Kidney epithelial cell (primary cell): ENCODE data around the gene NKX2-1. TPM values are rescaled to one million over a fixed set of nuclear protein-coding genes. Genes with fewer than 3 reads are reported as not detected.

ENCODE experiments used
- DNase-seq: peaks from one replicate; pipeline ENCODE4 v3.0.0-alpha.2; 2010; ENCODE audit warnings: low read depth
- H3K27me3 ChIP-seq: 2 replicates; pipeline ENCODE4 v1.6.0; 2011; ENCODE audit warnings: low read length; ENCODE audit not compliant: control insufficient read depth, insufficient read depth
- H3K36me3 ChIP-seq: 2 replicates; pipeline ENCODE4 v1.5.1; 2011; ENCODE audit warnings: low read length; ENCODE audit not compliant: control insufficient read depth, insufficient read depth
- H3K4me3 ChIP-seq: 2 replicates; pipeline ENCODE4 v1.5.1; 2011; ENCODE audit warnings: low read depth, mild to moderate bottlenecking, control low read depth, low read length
- total RNA-seq: library from RNA; depleted of rRNA; stranded (reverse); fragments of >200 nt; gene quantifications from 2 replicates; pipeline ENCODE4 v1.2.3, GENCODE V29; 2015
- TF ChIP-seq, protein P1 (sequence below): IDR thresholded peaks from 2 replicates; pipeline ENCODE4 v1.5.1; 2011; ENCODE audit warnings: mild to moderate bottlenecking, moderate library complexity, low read length, control low read depth, inconsistent platforms; ENCODE audit not compliant: insufficient read depth, poor library complexity, severe bottlenecking

NKX2-1 gene
- total RNA-seq, 1 donor from 2014 or later = not detected

DNA sequence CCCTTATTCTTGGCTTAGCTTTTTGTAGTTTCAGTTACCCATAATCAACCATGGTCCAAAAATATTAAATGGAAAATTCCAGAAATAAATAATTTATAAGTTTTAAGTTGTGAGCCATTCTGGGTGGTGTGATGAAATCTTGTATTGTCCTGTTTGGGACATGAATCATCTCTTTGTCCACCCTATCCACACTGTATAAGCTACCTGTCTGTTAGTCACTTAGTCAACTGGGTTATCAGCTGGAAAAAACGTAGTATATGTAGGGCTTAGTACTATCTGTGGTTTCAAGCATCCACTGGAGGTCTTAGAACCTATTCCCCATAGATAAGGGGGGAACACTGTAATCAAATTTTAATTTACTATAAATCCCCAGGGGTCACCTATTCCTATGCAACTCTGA is 52.7 kb downstream of the NKX2-1 start:
- H3K27me3 ChIP-seq = no peaks in the 10 kb centered on the region
- DNase-seq = no peak

More for the DNA sequence above, 52.7 kb downstream of the NKX2-1 start:
- H3K36me3 ChIP-seq = no peaks in the 10 kb centered on the region
- TF ChIP-seq, protein P1, sequence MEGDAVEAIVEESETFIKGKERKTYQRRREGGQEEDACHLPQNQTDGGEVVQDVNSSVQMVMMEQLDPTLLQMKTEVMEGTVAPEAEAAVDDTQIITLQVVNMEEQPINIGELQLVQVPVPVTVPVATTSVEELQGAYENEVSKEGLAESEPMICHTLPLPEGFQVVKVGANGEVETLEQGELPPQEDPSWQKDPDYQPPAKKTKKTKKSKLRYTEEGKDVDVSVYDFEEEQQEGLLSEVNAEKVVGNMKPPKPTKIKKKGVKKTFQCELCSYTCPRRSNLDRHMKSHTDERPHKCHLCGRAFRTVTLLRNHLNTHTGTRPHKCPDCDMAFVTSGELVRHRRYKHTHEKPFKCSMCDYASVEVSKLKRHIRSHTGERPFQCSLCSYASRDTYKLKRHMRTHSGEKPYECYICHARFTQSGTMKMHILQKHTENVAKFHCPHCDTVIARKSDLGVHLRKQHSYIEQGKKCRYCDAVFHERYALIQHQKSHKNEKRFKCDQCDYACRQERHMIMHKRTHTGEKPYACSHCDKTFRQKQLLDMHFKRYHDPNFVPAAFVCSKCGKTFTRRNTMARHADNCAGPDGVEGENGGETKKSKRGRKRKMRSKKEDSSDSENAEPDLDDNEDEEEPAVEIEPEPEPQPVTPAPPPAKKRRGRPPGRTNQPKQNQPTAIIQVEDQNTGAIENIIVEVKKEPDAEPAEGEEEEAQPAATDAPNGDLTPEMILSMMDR = no peak
- no peak overlapping the region for H3K4me3 ChIP-seq

Other genes with a start within 250 kb of the NKX2-1 start
- gene MBIP, start 199.6 kb downstream of the NKX2-1 start, total RNA-seq = 10.5 and 20.3 TPM in 2 replicates
- not detected in 2 replicates for gene NKX2-8, start 62.4 kb upstream of the NKX2-1 start, total RNA-seq
- gene PAX9, start 141.6 kb upstream of the NKX2-1 start, total RNA-seq = 0.13 TPM in 1 of 2 replicates, not detected in the other